OCI-M1 (cell line): ENCODE data around the gene NFE2L2.
"Not testable (repeated sequence)": the region's sequence is repeated elsewhere in the genome, so short reads cannot be mapped to it uniquely, and the experiment has no call there.

Source experiments
- DNase-seq: peaks from one replicate; lab custom pipeline; 2025; lab: John Stamatoyannopoulos, UW

The NFE2L2 gene

GRCh38 chr2:177281400-177282180, 17.1 kb upstream of the NFE2L2 start:
- peak; percentile 96 for DNase-seq

DNA sequence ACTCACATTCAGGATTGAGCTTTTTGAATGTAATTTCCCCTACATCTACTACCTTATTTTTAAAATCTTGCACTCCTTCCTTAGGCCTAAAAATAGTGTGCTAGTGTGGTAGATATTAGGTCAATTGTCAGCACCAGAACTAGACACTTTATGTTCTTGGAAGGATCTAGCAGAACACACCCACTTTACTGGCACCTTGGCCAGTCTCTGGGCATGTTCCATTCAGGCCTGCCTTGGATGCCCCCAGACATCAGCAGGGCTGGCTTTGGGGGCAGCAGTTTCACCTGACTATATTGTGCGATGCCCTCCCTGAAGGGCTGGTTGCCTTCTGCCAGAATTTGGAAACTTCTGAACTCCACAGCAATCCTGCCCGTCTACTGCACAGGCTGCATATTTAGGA, 15.3 kb upstream of the NFE2L2 start:
- DNase-seq, result no peak

DNA sequence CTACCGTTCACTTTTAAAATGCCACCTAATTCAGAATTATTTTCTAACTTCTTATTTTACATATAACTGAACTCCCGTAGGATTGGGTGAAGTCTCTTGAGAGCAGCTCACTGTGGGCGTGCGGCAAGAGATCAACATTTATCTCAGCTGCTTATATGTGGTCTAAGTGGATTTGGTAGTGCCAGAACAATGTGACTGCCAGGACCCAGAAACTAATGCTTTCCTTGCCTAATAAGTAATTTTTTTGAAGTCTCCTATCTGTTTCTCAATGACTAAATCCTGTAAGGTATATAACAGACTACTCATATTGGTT, 11.2 kb upstream of the NFE2L2 start:
- DNase-seq, result no peak

DNA sequence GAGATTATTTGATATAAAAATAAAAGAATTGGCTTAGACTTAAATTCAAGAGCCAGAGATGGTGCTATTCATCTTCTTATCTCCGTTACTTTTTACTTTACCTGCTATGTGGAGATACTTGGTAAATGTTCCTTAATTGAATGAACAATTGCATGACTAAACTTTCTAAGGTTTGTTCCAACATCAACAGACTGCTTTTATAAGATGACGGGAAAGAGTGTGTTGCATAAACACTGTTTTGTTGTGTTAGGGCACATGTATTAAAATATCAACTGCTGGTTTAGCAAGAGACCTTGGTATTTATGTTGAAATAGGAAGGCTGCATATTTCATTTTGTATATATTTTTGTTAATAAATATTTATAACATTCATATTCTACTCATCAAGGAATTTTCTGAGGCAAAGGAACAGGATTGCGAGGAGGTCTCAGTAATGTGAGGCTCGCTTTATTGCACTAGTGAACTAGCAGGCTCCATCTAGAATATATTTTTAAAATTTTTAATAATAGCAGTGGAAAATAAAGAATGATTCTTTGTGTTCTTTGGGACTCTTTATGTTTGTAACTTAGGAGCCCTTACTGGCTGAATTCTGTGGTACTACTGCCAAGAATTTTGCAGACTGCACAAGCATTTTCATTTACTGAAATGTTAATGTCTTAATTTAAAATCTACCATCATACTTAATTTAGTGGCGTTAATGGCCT, 10.7 kb upstream of the NFE2L2 start:
- DNase-seq, result no peak

- no peak for DNase-seq
Observed at GRCh38 chr2:177273408-177273807, 8.9 kb upstream of the NFE2L2 start.

DNA sequence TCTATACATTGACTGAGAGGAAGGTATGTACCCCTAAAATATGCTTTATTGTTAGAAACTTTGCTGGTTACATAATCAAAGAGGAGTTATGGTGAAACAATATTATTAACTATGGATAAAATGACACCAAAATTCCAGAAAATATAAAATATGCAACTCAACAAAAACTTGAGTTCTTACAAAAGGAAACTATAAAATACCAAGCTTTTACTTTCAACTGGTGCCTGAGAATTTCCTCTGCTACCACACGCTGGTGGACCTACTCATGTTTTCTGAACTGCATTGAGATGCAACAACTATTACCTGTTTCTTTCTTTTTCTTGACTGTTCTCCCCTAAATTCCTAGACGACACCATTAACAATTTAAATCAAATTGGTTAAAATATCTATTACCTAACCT, 8.2 kb upstream of the NFE2L2 start:
- peak; percentile 32 for DNase-seq

- peak; percentile 55 for DNase-seq
Observed at GRCh38 chr2:177271981-177272666, 7.6 kb upstream of the NFE2L2 start.

- DNase-seq, result no peak
Observed at GRCh38 chr2:177270531-177270930, 6.0 kb upstream of the NFE2L2 start.

DNA sequence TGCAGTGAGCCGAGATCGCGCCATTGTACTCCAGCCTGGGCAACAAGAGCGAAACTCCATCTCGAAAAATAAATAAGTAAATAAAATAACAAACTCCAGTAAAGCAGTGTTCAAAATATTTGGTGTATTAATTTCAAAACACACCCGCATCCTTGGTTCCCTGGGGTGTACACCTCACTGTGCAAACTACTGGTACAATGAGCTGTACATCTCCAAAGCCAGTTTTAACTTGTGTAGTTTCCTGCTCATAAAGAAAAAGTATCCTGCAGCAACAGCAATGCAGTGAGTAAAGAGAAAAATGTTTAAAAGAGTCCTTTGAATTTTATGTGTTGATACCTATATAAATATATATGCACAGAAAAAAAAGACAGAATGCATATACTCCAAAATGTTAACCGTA, 4.4 kb upstream of the NFE2L2 start:
- no peak for DNase-seq

- DNase-seq, result peak; percentile 49
Observed at GRCh38 chr2:177268187-177268871, 3.8 kb upstream of the NFE2L2 start.

- not testable (repeated sequence) for DNase-seq
Observed at GRCh38 chr2:177266955-177267354, 2.4 kb upstream of the NFE2L2 start.

GRCh38 chr2:177265824-177266817, 1.6 kb upstream of the NFE2L2 start:
- DNase-seq, result peak; percentile 96

- DNase-seq, result no peak
Observed at GRCh38 chr2:177264209-177264692, 276 bp downstream of the NFE2L2 start.

GRCh38 chr2:177263451-177264208, 897 bp downstream of the NFE2L2 start:
- DNase-seq, result peak; percentile 97

- DNase-seq, result no peak
Observed at GRCh38 chr2:177262958-177263450, 1.5 kb downstream of the NFE2L2 start.

GRCh38 chr2:177262092-177262491, 2.4 kb downstream of the NFE2L2 start:
- peak; percentile 47 for DNase-seq

GRCh38 chr2:177261116-177262060, 3.1 kb downstream of the NFE2L2 start:
- peak; percentile 35 for DNase-seq

DNA sequence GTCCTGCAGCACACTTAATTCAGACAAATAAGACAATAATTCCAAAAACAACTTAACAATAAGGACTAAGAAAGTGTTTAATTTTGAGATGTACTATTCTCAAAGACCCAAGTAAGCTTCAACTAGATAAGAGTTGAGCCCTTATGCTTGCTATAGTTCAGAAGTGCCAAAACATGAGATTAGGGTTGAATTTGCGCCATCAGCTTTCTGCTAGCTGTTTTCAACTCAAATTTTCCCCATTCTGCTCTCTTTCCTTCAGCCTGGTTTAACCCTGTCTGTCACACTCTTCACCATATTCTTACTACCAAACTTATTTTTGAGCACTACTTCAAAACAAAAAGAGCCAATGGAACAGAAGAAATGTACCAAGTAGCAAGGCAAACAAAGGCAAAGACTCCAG, 4.1 kb downstream of the NFE2L2 start:
- DNase-seq, result no peak

DNA sequence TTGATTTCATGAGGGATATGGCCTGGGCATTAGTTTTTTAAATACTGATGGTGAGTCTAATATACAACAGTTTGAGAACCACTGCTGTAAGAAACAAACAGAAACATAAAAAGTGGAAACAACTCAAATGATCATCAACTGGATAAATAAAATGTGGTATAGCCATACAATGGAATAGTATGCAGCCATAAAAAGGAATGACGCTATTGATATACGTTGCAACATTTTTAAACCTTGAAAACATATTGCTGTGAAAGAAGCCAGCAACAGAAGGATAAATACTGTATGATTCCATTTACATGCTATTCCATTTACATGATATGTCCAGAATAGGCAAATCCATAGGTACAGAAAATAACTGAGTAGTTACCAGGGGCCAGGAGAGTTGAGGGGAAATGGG, 6.5 kb downstream of the NFE2L2 start:
- DNase-seq, result no peak
